Nephron progenitor cell (in vitro differentiated cells): Measurements from ENCODE around the gene RSPH1.
A peak's percentile ranks its signal among the peaks of the same experiment; 100 is the strongest.

Experiments used
- DNase-seq: peaks from one replicate; pipeline ENCODE4 v3.0.0; 2021
- H3K27ac Mint-ChIP-seq: 2 replicates; pipeline ENCODE4 v1.8.0; 2021; ENCODE audit warnings: mild to moderate bottlenecking, moderate library complexity, mixed read lengths
- H3K27me3 Mint-ChIP-seq: 2 replicates; pipeline ENCODE4 v1.8.0; 2021; ENCODE audit warnings: mild to moderate bottlenecking, low read depth, mixed read lengths; ENCODE audit not compliant: poor library complexity
- H3K36me3 Mint-ChIP-seq: 2 replicates; pipeline ENCODE4 v1.8.0; 2021; ENCODE audit warnings: low read depth, mixed read lengths
- H3K4me1 Mint-ChIP-seq: 2 replicates; pipeline ENCODE4 v1.8.0; 2021; ENCODE audit warnings: mixed read lengths
- H3K4me3 Mint-ChIP-seq: 2 replicates; pipeline ENCODE4 v1.8.0; 2021; ENCODE audit warnings: mild to moderate bottlenecking, moderate library complexity, mixed read lengths
- H3K9me3 Mint-ChIP-seq: 2 replicates; pipeline ENCODE4 v1.8.0; 2021; ENCODE audit warnings: mild to moderate bottlenecking, moderate library complexity, mixed read lengths
- CTCF ChIP-seq: fragments of 200-600 bp; sonication (generic); IDR thresholded peaks from 2 replicates; pipeline ENCODE4 v1.5.0; 2021; ENCODE audit warnings: antibody characterized with exemption

The RSPH1 gene

GRCh38 chr21:42455754-42456440 is 40.1 kb downstream of the RSPH1 start:
- Mint-ChIP-seq H3K27me3 (peaks cover 4% of the 10 kb centered on the region), H3K9me3 (peaks cover 5% of the 10 kb centered on the region), H3K27ac (no peak overlapping the region), H3K4me3 (no peak overlapping the region), H3K4me1 (peaks cover 37% of the 10 kb centered on the region), H3K36me3 (no peaks in the 10 kb centered on the region)
- DNase-seq, result no peak
- no peak for TF ChIP-seq CTCF

GRCh38 chr21:42455196-42455595 is 40.8 kb downstream of the RSPH1 start:
- DNase-seq, result no peak
- Mint-ChIP-seq H3K27me3 (peaks cover 4% of the 10 kb centered on the region), H3K27ac (no peak overlapping the region), H3K36me3 (no peaks in the 10 kb centered on the region), H3K4me3 (no peak overlapping the region), H3K4me1 (peaks cover 31% of the 10 kb centered on the region), H3K9me3 (peaks cover 5% of the 10 kb centered on the region)
- no peak for TF ChIP-seq CTCF

GRCh38 chr21:42454786-42455185 is 41.2 kb downstream of the RSPH1 start:
- Mint-ChIP-seq H3K36me3 (no peaks in the 10 kb centered on the region), H3K27me3 (peaks cover 4% of the 10 kb centered on the region), H3K27ac (no peak overlapping the region), H3K4me3 (no peak overlapping the region), H3K9me3 (peaks cover 5% of the 10 kb centered on the region), H3K4me1 (peaks cover 34% of the 10 kb centered on the region)
- TF ChIP-seq CTCF, result no peak
- DNase-seq, result no peak

- Mint-ChIP-seq H3K9me3 (peaks cover 5% of the 10 kb centered on the region), H3K4me1 (peaks cover 36% of the 10 kb centered on the region), H3K27ac (no peak overlapping the region), H3K27me3 (peaks cover 4% of the 10 kb centered on the region), H3K36me3 (no peaks in the 10 kb centered on the region), H3K4me3 (no peak overlapping the region)
- TF ChIP-seq CTCF, result no peak
- DNase-seq, result no peak
These were observed 41.9 kb downstream of the RSPH1 start for GRCh38 chr21:42453986-42454570.

- Mint-ChIP-seq H3K9me3 (peaks cover 1% of the 10 kb centered on the region), H3K4me3 (no peak overlapping the region), H3K4me1 (peaks cover 36% of the 10 kb centered on the region), H3K27me3 (peaks cover 4% of the 10 kb centered on the region), H3K27ac (no peak overlapping the region), H3K36me3 (no peaks in the 10 kb centered on the region)
- DNase-seq, result peak; percentile 25
- TF ChIP-seq CTCF, result no peak
These were observed 42.6 kb downstream of the RSPH1 start for GRCh38 chr21:42453224-42453985.
